ENCODE data around the gene CALCOCO2. TPM values are rescaled to one million over a fixed set of nuclear protein-coding genes. Genes with fewer than 3 reads are reported as not detected.

Gene CALCOCO2
- total and polyA plus RNA-seq, 10 of the 15 experiments (the other 5 are each of a cell fraction or from before 2014, with no cell fraction given): 20.2 to 138 (median 53.1) TPM

DNA sequence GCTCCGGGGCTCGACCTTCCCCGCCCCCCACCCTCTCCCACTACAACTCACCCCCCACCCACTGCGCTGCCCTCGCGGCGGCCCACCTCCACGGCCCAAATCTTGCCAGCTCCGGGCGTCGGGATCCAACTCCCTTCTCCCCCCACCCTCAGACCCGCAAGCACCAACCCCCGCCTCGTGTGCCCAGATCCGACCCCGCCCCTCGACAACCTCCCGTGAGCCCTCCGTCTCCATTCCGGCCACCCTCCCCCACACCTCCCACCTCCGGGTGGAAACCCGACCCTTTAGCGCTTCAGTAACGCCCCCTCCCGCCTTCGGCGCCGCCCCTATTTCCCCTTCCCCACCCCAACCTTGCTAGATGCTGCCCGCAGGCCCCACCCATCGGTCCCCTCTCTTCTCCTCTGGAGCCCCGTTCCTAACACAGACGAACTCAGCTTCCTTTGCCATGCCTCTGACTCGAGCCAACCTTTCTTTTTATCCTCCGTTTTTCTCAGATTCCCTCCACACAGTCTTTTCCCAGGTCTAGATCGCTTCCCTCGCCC is 78.1 kb downstream of the CALCOCO2 start:
- H3K27me3 ChIP-seq (replicated peaks in 1 of 2; ENCODE audit: control insufficient read depth in 2 of 2, insufficient read depth in 2 of 2, low read length in 1 of 2): no peaks in the 10 kb centered on the region
- no TSS peak for BruUV-seq (replicated peaks)
- intact Hi-C loops (cut with micrococcal nuclease; ENCODE audit: unreplicated experiment): loop anchor here (1.0 kb wide), 1 partner anchor 17 kb away; the partner anchor contains the start of gene ATP5MC1
- H2AFZ ChIP-seq (ENCODE audit: control insufficient read depth, low read depth, low read length): no peak overlapping the region
- ATAC-seq: peak; percentile 77
- in situ Hi-C loops (cut with MboI): no loop called here
- 0% methylated on average over 6 of the region's 36 CpGs for WGBS (ENCODE audit: insufficient coverage, insufficient replicate concordance, low lambda C conversion rate, missing lambda C conversion rate)
- H3K27ac ChIP-seq (ENCODE audit: control insufficient read depth, insufficient read depth): peak overlapping the region; percentile 89
- H3K9ac ChIP-seq (ENCODE audit: control insufficient read depth, insufficient read depth, low read length): peak overlapping the region; percentile 92
- peaks cover 0 to 12% of the 10 kb centered on the region in 2 experiments for H3K36me3 ChIP-seq (ENCODE audit: control insufficient read depth in 2 of 2, insufficient read depth in 2 of 2, low read length in 1 of 2)
- H3K4me1 ChIP-seq (ENCODE audit: control insufficient read depth, insufficient read depth, low read length): peaks cover 19% of the 10 kb centered on the region
- H3K9me3 ChIP-seq (replicated peaks; ENCODE audit: control insufficient read depth, insufficient read depth, low read length): no peaks in the 10 kb centered on the region
- peak; percentile 79 for DNase-seq (ENCODE audit: low read depth, low spot score)
- ChIA-PET CTCF (interaction anchor here (0.8 to 3.3 kb wide), 3 partner anchors 15 to 25 kb away, joined by 3 to 21 read pairs (median 7); partner anchors contain the start of gene ATP5MC1), SMC1A (ENCODE audit: uncharacterized antibody, unreplicated experiment) (interaction anchor here (0.7 to 3.3 kb wide), 3 partner anchors 16 to 283 kb away, joined by 4 to 29 read pairs (median 4); partner anchors contain the start of gene ATP5MC1), RAD21 (ENCODE audit: unreplicated experiment) (interaction anchor here (0.6 to 2.7 kb wide), 5 partner anchors 15 to 541 kb away, joined by 3 to 34 read pairs (median 3); partner anchors contain the start of genes ATP5MC1 and SNF8), POLR2A (interaction anchor here (0.5 to 1.5 kb wide), 10 partner anchors 8 to 305 kb away, joined by 3 to 9 read pairs (median 3); partner anchors contain the start of genes ATP5MC1 and IGF2BP1)
- no peaks in the 10 kb centered on the region for H4K20me1 ChIP-seq (ENCODE audit: control insufficient read depth, insufficient read depth)
- peaks cover 62% of the 10 kb centered on the region for H3K79me2 ChIP-seq (ENCODE audit: control insufficient read depth, insufficient read depth, low read length)
- H3K4me3 ChIP-seq: peak overlapping the region; percentile 84
- peak; percentile 41 for FAIRE-seq
- peak overlapping the region; percentile 73 for H3K4me2 ChIP-seq (ENCODE audit: control insufficient read depth, insufficient read depth)
- 0 out of 2 replicates have a peak, but pooled peaks have one; percentile 31 for TF ChIP-seq CHD2 (IDR thresholded peaks at IDR 0.05; ENCODE audit: borderline replicate concordance, low read depth, low read length)
- TF ChIP-seq NBN (IDR thresholded peaks at IDR 0.05): peak; percentile 71
- TF ChIP-seq RUNX3 (IDR thresholded peaks at IDR 0.05; ENCODE audit: low read length): no peak
- TF ChIP-seq, protein P1, sequence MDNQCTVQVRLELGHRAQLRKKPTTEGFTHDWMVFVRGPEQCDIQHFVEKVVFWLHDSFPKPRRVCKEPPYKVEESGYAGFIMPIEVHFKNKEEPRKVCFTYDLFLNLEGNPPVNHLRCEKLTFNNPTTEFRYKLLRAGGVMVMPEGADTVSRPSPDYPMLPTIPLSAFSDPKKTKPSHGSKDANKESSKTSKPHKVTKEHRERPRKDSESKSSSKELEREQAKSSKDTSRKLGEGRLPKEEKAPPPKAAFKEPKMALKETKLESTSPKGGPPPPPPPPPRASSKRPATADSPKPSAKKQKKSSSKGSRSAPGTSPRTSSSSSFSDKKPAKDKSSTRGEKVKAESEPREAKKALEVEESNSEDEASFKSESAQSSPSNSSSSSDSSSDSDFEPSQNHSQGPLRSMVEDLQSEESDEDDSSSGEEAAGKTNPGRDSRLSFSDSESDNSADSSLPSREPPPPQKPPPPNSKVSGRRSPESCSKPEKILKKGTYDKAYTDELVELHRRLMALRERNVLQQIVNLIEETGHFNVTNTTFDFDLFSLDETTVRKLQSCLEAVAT (IDR thresholded peaks at IDR 0.05): 0 out of 2 replicates have a peak, but pooled peaks have one; percentile 45
- TF ChIP-seq, protein P2, sequence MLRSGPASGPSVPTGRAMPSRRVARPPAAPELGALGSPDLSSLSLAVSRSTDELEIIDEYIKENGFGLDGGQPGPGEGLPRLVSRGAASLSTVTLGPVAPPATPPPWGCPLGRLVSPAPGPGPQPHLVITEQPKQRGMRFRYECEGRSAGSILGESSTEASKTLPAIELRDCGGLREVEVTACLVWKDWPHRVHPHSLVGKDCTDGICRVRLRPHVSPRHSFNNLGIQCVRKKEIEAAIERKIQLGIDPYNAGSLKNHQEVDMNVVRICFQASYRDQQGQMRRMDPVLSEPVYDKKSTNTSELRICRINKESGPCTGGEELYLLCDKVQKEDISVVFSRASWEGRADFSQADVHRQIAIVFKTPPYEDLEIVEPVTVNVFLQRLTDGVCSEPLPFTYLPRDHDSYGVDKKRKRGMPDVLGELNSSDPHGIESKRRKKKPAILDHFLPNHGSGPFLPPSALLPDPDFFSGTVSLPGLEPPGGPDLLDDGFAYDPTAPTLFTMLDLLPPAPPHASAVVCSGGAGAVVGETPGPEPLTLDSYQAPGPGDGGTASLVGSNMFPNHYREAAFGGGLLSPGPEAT (IDR thresholded peaks at IDR 0.05; ENCODE audit: low read depth): 0 out of 2 replicates have a peak, but pooled peaks have one; percentile 16
- peak; percentile 90 for TF ChIP-seq HDGF (IDR thresholded peaks at IDR 0.05)
- peak in 1 of 2 experiments; percentile 78; a peak in 2 of 3 replicates for TF ChIP-seq EGR1 (IDR thresholded peaks at IDR 0.05; ENCODE audit: borderline replicate concordance in 1 of 2, low read depth in 2 of 2, low read length in 2 of 2)
- no peak for TF ChIP-seq BACH1 (IDR thresholded peaks at IDR 0.05; ENCODE audit: borderline replicate concordance)
- peak; percentile 72 for TF ChIP-seq SMAD1 (IDR thresholded peaks at IDR 0.05; ENCODE audit: low read depth, partially characterized antibody)
- no peak; the same call in 1 of the 2 replicates for TF ChIP-seq POLR2AphosphoS5 (IDR thresholded peaks at IDR 0.05; ENCODE audit: low read length)
- TF ChIP-seq BHLHE40 (IDR thresholded peaks at IDR 0.05; ENCODE audit: borderline replicate concordance in 1 of 2, low read depth in 2 of 2, low read length in 1 of 2): peak in 1 of 2 experiments; percentile 49; a peak in 1 of 4 replicates
- no peak for TF ChIP-seq ZBTB11 (CRISPR knock-in tag; IDR thresholded peaks at IDR 0.05)
- no peak for TF ChIP-seq SKIL (IDR thresholded peaks at IDR 0.05; ENCODE audit: low read depth, poor library complexity, severe bottlenecking)
